Measurements from ENCODE around the gene RHNO1. TPM values are rescaled to one million over a fixed set of nuclear protein-coding genes. Genes with fewer than 3 reads are reported as not detected.
A peak's percentile ranks its signal among the peaks of the same experiment; 100 is the strongest.
"Not testable (repeated sequence)": the region's sequence is repeated elsewhere in the genome, so short reads cannot be mapped to it uniquely, and the experiment has no call there.

RHNO1 gene
- polyA plus RNA-seq, 12 donors: 19.4 to 44.7 (median 27.3) TPM; not detected in 1

- DNase-seq: no peak
Observed at GRCh38 chr12:2856051-2856450, 21.0 kb upstream of the RHNO1 start.

- no peak for DNase-seq
Observed at GRCh38 chr12:2857021-2857431, 20.0 kb upstream of the RHNO1 start, which contains the start of gene TEX52. TEX52 (minus strand) TSS chr12:2857039; CDS start chr12:2857026, 13 bp downstream.

DNA sequence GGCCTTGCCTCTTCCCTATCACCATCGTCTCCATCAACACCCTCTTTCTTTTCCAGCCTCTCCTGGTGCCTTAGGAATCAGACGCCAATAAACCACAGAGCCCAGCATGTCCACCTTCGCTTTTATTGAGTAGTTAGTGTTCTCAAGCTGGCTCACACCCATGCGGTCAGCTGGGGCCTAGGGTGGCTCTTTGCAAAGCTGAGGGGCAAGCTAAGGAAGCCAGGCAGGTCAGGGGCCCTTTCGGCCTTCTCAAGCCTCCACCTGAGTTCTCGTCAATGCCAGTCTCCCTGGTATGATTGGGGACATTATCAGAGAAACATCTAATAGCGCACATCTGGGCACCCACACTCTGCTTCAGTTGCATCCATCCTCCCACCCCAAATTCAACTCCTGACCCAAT, 19.4 kb upstream of the RHNO1 start:
- DNase-seq: no peak

GRCh38 chr12:2858334-2858733, 18.7 kb upstream of the RHNO1 start:
- no peak for DNase-seq

DNA sequence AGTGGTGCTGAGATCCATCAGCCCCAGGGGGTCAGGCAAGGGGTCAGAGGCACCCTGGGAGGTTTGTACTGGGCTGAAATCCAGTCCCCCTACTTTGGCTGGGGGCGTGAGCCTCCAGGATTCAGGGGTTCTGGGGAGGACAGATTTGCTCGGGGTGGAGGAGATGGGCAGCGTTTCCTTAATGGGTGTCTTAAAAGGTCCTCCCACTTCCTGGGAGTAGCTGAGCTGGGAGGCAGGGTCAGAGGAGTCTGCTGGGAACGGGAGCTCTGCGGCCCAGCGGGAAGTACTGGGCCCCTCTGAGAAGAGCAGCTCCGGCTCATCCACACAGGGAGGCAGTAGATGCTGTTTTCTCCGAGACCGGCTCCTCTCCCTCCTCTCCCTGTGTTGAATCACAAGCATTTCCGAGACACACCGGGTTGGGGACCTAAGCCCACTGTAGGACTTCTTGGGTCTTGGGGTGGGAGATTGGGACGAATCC, 18.0 kb upstream of the RHNO1 start:
- DNase-seq: no peak

DNA sequence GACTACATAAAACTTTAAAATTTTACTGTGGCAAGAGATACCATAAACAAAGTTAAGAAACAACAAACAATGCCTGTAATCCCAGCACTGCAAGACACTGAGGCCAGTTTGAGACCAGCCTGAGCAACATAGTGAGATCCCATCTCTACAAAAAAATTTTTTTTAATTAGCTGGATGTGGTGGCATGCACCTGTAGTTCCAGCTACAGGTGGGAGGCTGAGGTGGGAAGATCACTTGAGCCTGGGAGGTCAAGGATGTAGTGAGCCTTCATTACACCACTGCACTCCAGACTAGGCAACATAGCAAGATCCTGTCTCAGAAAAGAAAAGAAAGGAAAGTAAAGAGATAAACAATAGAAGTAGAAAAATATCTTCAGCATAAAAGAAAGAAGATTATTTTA, 16.9 kb upstream of the RHNO1 start:
- DNase-seq: no peak

- no peak for DNase-seq
Observed at GRCh38 chr12:2862876-2863275, 14.1 kb upstream of the RHNO1 start.

DNA sequence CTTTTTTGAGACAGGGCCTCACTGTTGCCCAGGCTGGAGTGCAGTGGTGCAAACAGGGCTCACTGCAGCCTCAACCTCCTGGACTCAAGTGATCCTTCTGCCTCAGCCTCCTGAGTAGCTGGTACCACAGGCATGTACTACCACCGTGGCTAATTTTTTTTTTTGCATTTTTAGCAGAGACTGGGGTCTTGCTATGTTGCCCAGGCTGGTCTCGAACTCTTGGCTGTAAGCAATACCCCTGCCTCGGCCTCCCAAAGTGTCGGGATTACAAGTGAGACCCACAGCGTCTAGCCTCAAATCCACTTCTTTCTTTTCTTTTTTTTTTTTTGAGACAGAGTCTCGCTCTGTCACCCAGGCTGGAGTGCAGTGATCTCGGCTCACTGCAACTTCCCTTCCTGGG, 13.6 kb upstream of the RHNO1 start:
- DNase-seq: not testable (repeated sequence)

DNA sequence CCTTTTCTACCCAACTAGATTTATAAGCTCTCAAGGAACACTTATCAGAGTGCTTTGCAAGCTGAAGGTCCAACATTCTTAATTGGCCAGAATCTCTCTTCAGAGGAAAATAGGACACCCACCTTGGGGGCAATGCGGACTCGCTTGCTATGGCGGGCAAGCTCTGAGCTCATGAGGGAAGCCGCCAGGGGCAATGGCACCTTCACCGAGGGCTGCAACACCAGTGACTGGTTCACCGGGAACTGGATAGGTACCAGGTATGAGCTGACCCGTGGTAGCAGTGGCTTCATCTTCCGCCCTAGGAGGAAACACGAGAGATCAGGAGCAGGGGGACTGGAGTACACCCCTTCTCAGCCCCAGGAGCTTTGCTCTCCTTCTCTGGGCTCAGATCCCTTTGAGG, 12.8 kb upstream of the RHNO1 start:
- DNase-seq: no peak

GRCh38 chr12:2868986-2869632, 7.9 kb upstream of the RHNO1 start:
- not testable (repeated sequence) for DNase-seq

DNA sequence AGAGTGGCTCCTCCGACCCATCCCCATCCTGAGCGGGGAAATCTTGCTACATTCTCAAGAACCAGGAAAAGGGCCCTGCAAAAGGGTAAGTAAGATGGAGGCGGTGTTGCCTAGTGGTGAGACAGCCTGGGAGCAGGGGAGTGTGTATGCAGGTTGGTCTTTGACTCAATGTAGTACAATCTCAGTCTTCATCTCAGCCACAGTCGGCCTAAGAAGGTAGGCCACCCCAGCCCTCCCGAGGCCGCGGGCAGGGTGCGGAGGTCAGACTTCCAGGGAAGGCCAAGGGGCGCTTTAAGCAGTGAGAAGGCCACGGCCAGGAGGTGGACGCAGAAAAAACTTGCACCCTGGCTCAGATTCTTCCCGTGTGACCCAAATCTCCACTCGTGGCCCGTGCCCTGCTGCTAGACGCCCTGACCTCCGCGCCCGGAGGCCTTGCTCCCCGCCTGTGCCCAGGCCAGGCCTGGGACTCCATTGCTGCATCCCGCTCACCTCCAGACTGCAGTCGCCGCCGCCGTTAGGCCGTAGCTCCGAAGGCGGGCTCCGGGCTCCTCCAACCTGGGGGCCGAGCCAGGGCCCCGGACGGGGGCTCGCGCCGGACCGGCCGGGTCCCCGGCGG, 484 bp upstream of the RHNO1 start:
- no peak for DNase-seq

GRCh38 chr12:2877953-2878732, 1.1 kb downstream of the RHNO1 start:
- no peak for DNase-seq

DNA sequence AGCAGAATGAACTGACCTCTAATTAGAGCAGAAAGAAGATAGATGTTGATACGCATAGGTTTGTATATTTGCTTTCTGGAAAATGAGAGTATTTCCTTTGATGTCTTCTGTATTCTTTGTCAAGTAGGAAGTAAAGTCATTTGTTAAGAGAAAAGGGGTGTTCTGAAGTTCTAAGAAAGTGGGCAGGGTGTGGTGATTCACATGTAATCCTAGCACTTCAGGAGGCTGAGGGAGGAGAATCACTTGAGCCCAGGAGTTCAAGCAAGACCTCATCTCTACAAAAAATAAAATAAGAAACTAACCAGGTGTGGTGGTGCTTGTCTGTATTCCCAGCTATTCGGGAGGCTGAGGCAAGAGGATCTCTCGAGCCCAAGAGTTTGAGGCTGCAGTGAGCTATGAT, 2.8 kb downstream of the RHNO1 start:
- DNase-seq: no peak

GRCh38 chr12:2884810-2885209, 7.8 kb downstream of the RHNO1 start:
- no peak for DNase-seq

GRCh38 chr12:2886768-2887450, 9.9 kb downstream of the RHNO1 start:
- DNase-seq: no peak

GRCh38 chr12:2890001-2890387, 13.0 kb downstream of the RHNO1 start:
- DNase-seq: no peak

DNA sequence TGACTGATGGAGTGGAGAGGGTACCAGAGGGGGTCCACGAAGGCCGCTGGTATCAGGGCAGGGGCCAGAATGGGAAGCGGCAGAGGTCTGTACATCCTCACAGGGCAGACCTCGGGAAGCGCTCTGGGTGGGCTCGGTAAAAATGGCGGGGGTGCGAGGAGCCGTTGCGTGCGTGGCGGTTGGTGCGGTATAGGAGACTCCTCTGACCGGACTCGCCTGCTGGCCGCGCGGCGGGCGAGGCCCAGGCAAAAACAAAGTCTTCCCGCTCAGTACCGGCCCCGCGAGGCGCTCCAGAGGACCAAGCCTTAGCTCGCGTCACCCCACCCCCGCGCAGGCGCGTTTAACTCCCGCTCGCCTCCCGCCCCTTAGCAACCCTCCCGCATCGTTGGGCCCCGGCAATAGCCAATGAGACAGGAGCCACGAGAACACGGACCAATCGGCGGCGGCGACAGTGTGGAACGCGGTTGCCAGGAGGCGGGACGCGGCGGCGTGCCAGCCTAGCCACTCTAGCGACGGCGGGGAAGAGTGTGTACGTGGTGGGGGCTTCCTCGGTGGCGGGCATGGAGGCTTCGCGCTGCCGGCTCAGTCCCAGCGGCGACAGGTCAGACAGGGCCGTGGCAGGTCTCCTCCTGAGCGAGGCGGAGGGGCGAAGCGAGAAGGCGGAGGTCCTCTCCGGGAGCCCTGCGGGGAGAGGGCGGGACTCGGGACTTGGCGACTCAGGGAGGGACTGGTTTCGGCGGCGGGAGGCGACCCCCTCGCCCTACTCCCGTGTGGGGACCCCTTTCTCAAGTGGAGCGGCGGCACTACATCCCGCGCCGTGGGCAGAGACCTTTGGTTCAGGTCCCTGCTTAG, 13.6 kb downstream of the RHNO1 start, which contains the start of gene TULP3:
TULP3 (plus strand) TSS at position 504 of the 852 bp plus-strand sequence; CDS start at position 561, 57 bp downstream.
- peak; percentile 98 for DNase-seq

DNA sequence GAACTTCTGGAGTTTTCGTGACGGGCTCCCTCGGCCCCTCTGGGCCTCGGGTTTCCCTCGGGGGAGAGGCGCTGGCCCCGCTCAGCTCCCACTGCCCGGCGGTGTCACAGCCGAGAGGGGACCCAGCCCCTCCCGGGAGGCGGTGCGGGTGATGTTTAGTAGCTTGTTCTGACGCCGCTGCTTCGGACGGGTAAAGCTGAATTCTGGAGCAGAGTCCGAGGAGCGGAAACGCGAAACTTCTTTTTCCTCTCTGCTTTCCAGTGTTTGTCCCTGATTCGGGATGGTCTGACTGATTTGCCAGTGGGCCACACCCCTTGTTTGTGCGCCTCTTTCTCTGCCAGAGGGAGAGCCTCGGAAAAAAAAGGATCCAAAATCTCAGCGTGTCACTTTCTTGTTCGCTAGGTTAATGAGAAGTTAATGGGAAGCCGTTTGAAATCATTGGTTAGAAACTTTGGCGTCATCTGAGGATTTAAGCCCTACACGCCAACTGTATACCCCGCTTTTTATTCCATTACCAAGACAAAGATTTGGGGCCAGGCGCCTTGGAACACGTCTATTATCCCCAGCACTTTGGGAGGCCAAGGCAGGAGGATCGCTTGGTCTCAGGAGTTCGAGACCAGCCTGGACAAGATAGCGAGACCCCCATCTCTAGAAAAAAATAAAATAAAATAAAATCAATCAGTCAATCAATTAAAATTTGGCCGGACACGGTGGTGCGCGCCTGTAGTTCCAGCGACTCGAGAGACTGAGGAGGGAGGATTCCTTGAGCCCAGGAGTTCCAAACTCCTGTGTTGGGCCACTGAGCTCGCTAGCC, 14.4 kb downstream of the RHNO1 start:
- DNase-seq: peak; percentile 79

DNA sequence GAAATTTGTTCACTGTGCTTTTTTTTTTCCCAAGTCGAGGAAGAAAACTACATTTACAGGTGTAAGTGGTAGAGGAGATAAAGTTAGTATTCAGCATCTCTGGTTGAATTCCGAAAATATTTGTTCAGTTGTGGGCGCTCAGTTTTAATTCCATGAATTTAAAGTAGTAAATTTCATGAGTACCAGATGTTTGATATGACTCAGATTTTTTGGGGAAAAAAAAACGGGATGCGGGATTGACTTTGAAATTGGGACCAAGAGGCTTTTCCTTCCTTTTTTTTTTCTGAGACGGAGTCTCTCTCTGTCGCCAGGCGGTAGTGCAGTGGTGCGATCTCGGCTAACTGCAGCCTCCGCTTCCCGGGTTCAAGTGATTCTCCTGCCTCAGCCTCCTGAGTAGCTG, 15.2 kb downstream of the RHNO1 start:
- DNase-seq: no peak

GRCh38 chr12:2893007-2893406, 16.0 kb downstream of the RHNO1 start:
- no peak for DNase-seq

Data from muscle of arm (tissue), 12 donors.